ENCODE results near the gene EFS.

EFS gene

DNA sequence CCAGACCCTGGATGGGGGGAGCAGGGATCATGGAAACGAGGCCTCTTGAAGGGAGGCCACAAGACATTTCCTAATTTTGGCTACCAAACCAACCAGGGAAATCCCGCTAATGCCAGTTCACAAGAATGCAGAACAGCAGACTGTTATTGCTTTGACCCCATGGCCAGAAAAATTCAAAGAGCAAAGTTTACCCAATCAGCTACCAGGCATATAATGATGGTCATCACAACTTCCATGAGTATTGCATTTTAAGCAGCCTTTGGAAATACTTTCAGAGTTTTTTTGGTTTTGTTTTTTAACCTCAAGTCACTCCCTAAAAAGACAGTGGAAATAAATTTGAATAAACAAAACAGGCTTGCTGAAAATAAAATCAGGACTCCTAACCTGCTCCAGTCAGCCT is 7.5 kb upstream of the EFS start, which contains the start of gene IL25:
IL25 (plus strand) TSS at position 301 of the 400 bp plus-strand sequence.
- Histone ChIP-seq H4K20me1 (ENCODE audit: insufficient read depth, low read length) (no peaks in the 10 kb centered on the region), H3K27me3 (replicated peaks; ENCODE audit: insufficient read depth, low read length) (no peaks in the 10 kb centered on the region), H3K4me2 (ENCODE audit: low read depth, low read length) (no peak within 1 kb of the TSS), H3K27ac (ENCODE audit: low read length) (no peak within 1 kb of the TSS), H2AFZ (ENCODE audit: low read length) (no peak within 1 kb of the TSS), H3K79me2 (ENCODE audit: low read length) (no peaks in the 10 kb centered on the region), H3K4me3 (ENCODE audit: low read length) (no peak within 1 kb of the TSS), H3K9ac (ENCODE audit: low read length) (no peak within 1 kb of the TSS), H3K4me1 (ENCODE audit: low read length) (no peaks in the 10 kb centered on the region), H3K9me2 (replicated peaks; ENCODE audit: insufficient read depth, low read length) (no peaks in the 10 kb centered on the region), H3F3A (ENCODE audit: insufficient read depth, low read length) (no peaks in the 10 kb centered on the region), H3K9me3 (replicated peaks; ENCODE audit: insufficient read depth, low read length) (no peaks in the 10 kb centered on the region), H3K36me3 (replicated peaks; ENCODE audit: insufficient read depth, low read length) (no peaks in the 10 kb centered on the region)
- TF ChIP-seq EZH2phosphoT487 (IDR thresholded peaks at IDR 0.05; ENCODE audit: low read length) (no peak), EZH2 (optimal IDR thresholded peaks at IDR 0.05; ENCODE audit: low read depth, low read length) (no peak)
- TF ChIP-seq, protein P1, sequence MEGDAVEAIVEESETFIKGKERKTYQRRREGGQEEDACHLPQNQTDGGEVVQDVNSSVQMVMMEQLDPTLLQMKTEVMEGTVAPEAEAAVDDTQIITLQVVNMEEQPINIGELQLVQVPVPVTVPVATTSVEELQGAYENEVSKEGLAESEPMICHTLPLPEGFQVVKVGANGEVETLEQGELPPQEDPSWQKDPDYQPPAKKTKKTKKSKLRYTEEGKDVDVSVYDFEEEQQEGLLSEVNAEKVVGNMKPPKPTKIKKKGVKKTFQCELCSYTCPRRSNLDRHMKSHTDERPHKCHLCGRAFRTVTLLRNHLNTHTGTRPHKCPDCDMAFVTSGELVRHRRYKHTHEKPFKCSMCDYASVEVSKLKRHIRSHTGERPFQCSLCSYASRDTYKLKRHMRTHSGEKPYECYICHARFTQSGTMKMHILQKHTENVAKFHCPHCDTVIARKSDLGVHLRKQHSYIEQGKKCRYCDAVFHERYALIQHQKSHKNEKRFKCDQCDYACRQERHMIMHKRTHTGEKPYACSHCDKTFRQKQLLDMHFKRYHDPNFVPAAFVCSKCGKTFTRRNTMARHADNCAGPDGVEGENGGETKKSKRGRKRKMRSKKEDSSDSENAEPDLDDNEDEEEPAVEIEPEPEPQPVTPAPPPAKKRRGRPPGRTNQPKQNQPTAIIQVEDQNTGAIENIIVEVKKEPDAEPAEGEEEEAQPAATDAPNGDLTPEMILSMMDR (IDR thresholded peaks at IDR 0.05; ENCODE audit: low read length), result no peak
- DNase-seq, result no peak

DNA sequence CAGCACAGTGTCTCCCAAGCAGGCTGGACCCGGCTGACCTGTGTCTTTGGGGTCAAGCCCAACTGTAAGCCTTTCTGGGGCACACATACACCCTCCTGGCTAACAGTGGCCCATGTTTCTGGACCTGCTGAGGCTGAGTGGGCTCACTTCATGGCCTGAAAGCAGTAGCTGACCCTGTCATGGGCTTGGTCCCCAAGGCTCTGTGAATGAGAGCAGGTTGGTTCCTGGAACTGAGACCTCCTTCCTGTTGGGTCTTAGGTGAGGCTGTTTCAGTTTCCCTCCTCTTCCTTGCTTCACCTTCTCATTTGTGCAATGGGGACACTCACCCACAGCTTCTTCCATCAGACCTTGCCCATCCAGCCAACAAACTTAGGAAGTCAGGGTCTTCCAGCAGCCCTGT is 6.9 kb upstream of the EFS start:
- no peak overlapping the region for H3K27ac ChIP-seq (ENCODE audit: low read length)
- DNase-seq, result no peak
- H3K27me3 ChIP-seq (replicated peaks; ENCODE audit: insufficient read depth, low read length), result no peaks in the 10 kb centered on the region
- H3K79me2 ChIP-seq (ENCODE audit: low read length), result no peaks in the 10 kb centered on the region
- H3K9me3 ChIP-seq (replicated peaks; ENCODE audit: insufficient read depth, low read length), result no peaks in the 10 kb centered on the region
- H3F3A ChIP-seq (ENCODE audit: insufficient read depth, low read length), result no peaks in the 10 kb centered on the region
- H4K20me1 ChIP-seq (ENCODE audit: insufficient read depth, low read length), result no peaks in the 10 kb centered on the region
- H3K4me2 ChIP-seq (ENCODE audit: low read depth, low read length), result no peak overlapping the region
- H3K9ac ChIP-seq (ENCODE audit: low read length), result no peak overlapping the region
- H3K36me3 ChIP-seq (replicated peaks; ENCODE audit: insufficient read depth, low read length), result no peaks in the 10 kb centered on the region
- no peaks in the 10 kb centered on the region for H3K4me1 ChIP-seq (ENCODE audit: low read length)
- TF ChIP-seq EZH2phosphoT487 (IDR thresholded peaks at IDR 0.05; ENCODE audit: low read length) (no peak), EZH2 (optimal IDR thresholded peaks at IDR 0.05; ENCODE audit: low read depth, low read length) (no peak)
- TF ChIP-seq, protein P1 (IDR thresholded peaks at IDR 0.05; ENCODE audit: low read length), result no peak
- H3K9me2 ChIP-seq (replicated peaks; ENCODE audit: insufficient read depth, low read length), result no peaks in the 10 kb centered on the region
- H3K4me3 ChIP-seq (ENCODE audit: low read length), result no peak overlapping the region
- H2AFZ ChIP-seq (ENCODE audit: low read length), result no peak overlapping the region

DNA sequence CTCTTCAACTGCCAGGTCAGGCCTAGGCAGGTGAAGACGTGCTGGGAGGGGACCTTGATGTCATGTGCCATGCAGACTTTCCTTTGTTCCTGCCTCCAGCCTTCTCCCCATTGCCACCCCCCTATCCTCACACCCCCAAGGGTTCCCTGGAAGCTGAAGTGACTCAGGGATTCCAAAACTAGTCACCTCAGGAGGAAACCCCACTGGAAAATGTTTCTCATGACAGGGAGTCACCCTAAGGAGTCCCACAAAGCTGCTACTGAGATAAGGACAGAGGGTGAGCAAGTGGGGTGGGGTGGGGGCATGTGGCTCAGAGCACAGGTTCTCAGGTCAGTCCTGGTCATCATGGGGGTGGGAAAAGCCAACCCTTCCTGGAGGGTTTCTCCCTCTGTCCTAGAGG is 5.2 kb upstream of the EFS start:
- Histone ChIP-seq H3F3A (ENCODE audit: insufficient read depth, low read length) (no peaks in the 10 kb centered on the region), H3K27ac (ENCODE audit: low read length) (no peak overlapping the region), H3K36me3 (replicated peaks; ENCODE audit: insufficient read depth, low read length) (no peaks in the 10 kb centered on the region), H4K20me1 (ENCODE audit: insufficient read depth, low read length) (no peaks in the 10 kb centered on the region), H3K9me2 (replicated peaks; ENCODE audit: insufficient read depth, low read length) (no peaks in the 10 kb centered on the region), H3K4me2 (ENCODE audit: low read depth, low read length) (no peak overlapping the region), H3K9me3 (replicated peaks; ENCODE audit: insufficient read depth, low read length) (no peaks in the 10 kb centered on the region), H3K4me3 (ENCODE audit: low read length) (no peak overlapping the region), H3K4me1 (ENCODE audit: low read length) (no peaks in the 10 kb centered on the region), H3K79me2 (ENCODE audit: low read length) (no peaks in the 10 kb centered on the region), H3K9ac (ENCODE audit: low read length) (no peak overlapping the region), H3K27me3 (replicated peaks; ENCODE audit: insufficient read depth, low read length) (no peaks in the 10 kb centered on the region), H2AFZ (ENCODE audit: low read length) (no peak overlapping the region)
- no peak for TF ChIP-seq EZH2 (optimal IDR thresholded peaks at IDR 0.05; ENCODE audit: low read depth, low read length)
- TF ChIP-seq, protein P1 (IDR thresholded peaks at IDR 0.05; ENCODE audit: low read length), result no peak
- TF ChIP-seq EZH2phosphoT487 (IDR thresholded peaks at IDR 0.05; ENCODE audit: low read length), result no peak
- DNase-seq, result no peak

All from MM.1S (cell line).